ENCODE results near the gene AK2.
A peak's percentile ranks its signal among the peaks of the same experiment; 100 is the strongest.
"Not testable (repeated sequence)": the region's sequence is repeated elsewhere in the genome, so short reads cannot be mapped to it uniquely, and the experiment has no call there.

The AK2 gene

DNA sequence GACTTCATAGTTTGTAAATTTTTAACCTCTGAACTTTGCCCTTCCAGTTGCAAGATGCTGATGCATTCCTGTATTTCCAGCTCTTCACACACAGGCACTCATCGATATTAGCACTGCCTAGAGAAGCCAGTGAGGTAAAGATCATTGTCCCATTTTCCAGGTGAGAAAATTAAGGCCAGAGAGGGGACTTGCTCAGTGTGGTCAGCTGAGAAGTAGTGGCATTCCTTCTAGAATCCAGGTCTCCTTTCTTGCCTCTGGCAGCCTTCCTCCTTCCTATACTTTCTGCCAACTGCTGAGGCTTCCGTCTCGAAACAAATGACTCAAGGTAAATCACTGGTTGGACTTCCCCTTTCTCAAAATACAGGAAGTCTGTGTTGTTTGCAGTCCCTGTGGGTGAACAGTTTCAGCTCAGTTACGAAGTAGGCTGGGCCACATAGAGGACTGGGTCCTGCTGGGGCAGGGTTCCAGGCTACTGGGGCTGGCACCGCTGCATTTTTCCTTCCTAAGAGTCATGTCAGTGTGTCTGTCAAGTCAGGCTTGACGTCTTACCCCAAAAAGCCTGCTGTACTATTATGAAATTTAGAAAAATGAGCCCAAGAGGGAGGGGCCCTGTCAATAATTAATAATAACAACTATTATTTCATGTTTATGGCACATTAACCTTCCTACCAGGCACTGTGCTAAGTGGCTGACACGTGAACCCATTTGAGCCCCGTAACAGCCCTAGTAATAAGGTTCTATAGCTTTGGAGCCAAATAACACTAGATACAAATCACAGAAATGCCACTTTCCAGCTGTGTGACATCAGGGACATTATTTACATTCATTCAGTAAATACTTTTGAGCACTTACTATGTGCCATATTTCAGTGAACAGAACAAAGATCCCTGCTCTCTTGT lies 55.4 kb downstream of the AK2 start:
- DNase-seq (ENCODE audit: low read depth), result peak; percentile 79
- H3K4me3 ChIP-seq (ENCODE audit: low read length), result no peak overlapping the region
- TF ChIP-seq, protein P1, sequence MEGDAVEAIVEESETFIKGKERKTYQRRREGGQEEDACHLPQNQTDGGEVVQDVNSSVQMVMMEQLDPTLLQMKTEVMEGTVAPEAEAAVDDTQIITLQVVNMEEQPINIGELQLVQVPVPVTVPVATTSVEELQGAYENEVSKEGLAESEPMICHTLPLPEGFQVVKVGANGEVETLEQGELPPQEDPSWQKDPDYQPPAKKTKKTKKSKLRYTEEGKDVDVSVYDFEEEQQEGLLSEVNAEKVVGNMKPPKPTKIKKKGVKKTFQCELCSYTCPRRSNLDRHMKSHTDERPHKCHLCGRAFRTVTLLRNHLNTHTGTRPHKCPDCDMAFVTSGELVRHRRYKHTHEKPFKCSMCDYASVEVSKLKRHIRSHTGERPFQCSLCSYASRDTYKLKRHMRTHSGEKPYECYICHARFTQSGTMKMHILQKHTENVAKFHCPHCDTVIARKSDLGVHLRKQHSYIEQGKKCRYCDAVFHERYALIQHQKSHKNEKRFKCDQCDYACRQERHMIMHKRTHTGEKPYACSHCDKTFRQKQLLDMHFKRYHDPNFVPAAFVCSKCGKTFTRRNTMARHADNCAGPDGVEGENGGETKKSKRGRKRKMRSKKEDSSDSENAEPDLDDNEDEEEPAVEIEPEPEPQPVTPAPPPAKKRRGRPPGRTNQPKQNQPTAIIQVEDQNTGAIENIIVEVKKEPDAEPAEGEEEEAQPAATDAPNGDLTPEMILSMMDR (conservative IDR thresholded peaks at IDR 0.05; ENCODE audit: low read length), result no peak

DNA sequence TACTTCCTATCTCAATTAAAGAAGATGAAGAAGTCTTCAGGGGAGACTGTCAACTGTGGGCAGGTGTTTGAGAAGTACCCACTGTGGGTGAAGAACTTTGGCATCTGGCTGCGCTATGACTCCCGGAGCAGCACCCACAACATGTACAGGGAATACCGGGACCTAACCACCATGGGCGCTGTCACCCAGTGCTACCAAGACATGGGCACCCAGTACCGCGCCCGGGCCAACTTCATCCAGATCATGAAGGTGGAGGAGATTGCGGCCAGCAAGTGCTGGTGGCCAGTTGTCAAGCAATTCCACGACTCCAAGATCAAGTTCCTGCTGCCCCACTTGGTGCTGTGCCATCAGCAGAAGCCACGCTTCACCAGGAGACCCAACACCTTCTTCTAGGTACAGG lies 56.6 kb downstream of the AK2 start:
- no peak for DNase-seq (ENCODE audit: low read depth)
- H3K4me3 ChIP-seq (ENCODE audit: low read length), result no peak overlapping the region
- TF ChIP-seq, protein P1 (conservative IDR thresholded peaks at IDR 0.05; ENCODE audit: low read length), result no peak

DNA sequence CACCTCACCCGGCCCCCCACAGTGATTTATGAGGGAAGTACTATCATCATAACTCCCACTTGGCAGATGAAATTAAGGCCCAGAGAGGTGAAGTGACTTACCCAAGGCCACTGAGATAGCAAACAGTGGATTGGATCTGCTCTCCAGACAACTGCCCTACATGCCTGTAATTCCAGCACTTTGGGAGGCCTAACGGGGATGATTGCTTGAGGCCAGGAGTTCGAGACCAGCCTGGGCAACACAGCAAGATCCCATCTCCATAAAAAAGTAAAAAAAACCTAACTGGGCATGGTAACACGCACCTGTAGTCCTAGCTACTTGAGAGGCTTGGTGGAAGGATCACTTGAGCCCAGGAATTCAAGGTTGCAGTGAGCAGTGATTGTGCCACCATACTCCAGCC lies 57.8 kb downstream of the AK2 start:
- no peak for DNase-seq (ENCODE audit: low read depth)
- H3K4me3 ChIP-seq (ENCODE audit: low read length), result no peak overlapping the region
- TF ChIP-seq, protein P1 (conservative IDR thresholded peaks at IDR 0.05; ENCODE audit: low read length), result no peak

DNA sequence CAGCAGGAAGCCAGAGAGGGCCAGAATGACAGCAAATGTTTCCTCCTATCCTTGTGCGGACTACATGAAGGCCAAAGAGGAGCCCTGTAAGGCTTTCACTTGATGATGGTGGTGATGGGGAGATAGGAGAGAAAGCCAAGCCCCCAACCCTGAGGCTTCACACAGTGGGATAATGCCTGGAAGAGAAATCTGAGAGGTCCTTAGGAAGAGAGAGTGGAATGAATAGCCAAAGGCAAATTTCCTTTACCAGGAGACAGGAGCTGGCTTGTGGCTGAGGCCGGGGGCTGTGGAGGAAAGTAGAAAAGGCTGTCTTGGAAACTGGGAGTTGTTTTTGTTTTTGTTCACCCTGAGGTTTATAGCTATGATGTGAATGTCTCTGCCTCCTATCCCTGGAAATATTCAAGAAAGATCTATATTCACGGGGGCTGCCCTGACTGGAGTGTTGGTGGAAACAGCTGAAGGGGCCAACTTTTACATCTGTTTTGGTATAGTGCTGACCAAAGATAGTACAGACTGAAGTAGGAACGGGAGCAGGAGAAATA lies 59.1 kb downstream of the AK2 start:
- H3K4me3 ChIP-seq (ENCODE audit: low read length), result no peak overlapping the region
- no peak for DNase-seq (ENCODE audit: low read depth)
- TF ChIP-seq, protein P1 (conservative IDR thresholded peaks at IDR 0.05; ENCODE audit: low read length), result no peak

DNA sequence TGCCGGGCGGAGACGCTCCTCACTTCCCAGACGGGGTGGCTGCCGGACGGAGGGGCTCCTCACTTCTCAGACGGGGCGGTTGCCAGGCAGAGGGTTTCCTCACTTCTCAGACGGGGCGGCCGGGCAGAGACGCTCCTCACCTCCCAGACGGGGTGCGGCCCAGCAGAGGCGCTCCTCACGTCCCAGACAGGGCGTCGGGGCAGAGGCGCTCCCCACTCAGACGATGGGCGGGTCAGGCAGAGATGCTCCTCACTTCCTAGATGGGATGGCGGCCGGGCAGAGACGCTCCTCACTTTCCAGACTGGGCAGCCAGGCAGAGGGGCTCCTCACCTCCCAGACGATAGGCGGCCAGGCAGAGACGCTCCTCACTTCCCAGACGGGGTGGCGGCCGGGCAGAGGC lies 61.6 kb downstream of the AK2 start:
- not testable (repeated sequence) for DNase-seq (ENCODE audit: low read depth); H3K4me3 ChIP-seq (ENCODE audit: low read length)

DNA sequence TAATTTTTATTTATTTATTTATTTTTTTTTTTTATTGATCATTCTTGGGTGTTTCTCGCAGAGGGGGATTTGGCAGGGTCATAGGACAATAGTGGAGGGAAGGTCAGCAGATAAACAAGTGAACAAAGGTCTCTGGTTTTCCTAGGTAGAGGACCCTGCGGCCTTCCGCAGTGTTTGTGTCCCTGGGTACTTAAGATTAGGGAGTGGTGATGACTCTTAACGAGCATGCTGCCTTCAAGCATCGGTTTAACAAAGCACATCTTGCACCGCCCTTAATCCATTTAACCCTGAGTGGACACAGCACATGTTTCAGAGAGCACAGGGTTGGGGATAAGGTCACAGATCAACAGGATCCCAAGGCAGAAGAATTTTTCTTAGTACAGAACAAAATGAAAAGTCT lies 63.2 kb downstream of the AK2 start:
- not testable (repeated sequence) for DNase-seq (ENCODE audit: low read depth); H3K4me3 ChIP-seq (ENCODE audit: low read length)

DNA sequence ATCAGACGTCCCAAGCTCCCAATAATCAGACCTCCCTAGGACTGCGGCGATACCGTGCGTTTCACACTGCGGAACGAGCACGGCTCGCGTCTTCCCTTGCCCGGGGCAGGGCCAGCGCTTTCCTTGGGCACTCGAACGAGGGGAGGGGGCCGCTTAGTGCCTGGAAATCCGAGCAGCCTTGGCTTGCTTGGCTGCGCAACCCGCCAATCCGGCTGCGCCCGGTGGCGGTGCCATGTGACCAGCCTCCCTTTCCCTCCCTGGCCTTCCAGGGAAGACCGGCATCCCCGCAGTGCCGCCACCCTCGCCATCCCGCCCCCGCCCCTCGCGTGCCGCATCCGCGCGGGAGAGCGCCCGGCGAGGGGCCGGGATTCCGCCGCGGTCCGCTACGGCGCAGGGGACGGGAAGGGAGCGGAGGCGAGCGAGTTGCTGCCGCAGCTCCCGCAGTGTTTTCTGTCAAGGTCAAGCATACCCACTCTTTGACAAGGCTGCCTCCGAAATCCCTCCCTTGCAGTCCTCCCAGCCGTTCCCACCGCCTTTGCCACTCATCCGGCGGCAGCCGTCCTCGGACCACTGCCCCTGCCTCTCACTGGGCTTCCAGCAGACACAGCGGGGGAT lies 63.8 kb downstream of the AK2 start:
- peak overlapping the region; percentile 60 for H3K4me3 ChIP-seq (ENCODE audit: low read length)
- no peak for DNase-seq (ENCODE audit: low read depth)
- TF ChIP-seq, protein P1 (conservative IDR thresholded peaks at IDR 0.05; ENCODE audit: low read length), result no peak

DNA sequence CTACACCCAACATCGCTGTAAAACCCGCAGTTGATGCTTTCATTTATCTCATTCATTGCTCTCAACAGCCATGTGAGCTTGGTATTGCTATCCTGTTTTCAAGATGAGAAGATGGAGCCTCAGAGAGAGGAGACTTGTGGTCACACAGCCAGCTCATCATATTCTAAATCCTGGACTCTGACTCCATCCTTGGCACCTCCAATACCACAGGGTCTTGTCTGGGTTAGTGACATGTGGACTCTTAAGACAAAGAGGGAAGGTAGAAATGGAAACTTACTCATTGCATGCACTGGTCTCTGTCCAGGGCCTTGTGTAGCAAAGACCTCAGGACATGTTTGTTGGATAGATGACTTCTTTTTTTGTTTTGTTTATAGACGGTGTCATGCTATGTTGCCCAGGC lies 65.1 kb downstream of the AK2 start:
- H3K4me3 ChIP-seq (ENCODE audit: low read length), result no peak overlapping the region
- TF ChIP-seq, protein P1 (conservative IDR thresholded peaks at IDR 0.05; ENCODE audit: low read length), result no peak
- DNase-seq (ENCODE audit: low read depth), result no peak
